ENCODE data around the gene FAM76B.
A peak's percentile ranks its signal among the peaks of the same experiment; 100 is the strongest.

Gene FAM76B

DNA sequence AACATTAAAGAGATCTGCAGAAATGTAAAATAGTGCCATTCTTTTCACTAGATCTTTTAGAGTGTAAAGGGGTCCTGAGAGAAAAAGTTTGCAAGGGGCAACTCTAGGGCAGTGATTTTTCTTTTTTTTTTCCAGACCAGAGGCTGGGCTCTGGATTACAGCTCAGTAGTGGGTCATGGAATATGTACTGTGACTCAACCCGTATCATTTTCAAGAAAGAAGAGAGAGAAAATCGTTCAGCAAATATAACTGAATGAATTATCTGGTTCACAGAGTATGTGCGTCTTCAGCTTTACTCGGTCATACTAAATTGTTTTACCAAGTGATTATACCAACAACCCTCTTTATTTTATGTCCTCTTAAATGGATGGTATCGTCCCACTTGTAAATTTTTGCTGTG lies 4.5 kb upstream of the FAM76B start:
- H3K27ac ChIP-seq (ENCODE audit: low read depth, low read length): no peak overlapping the region
- H3K9ac ChIP-seq (ENCODE audit: low read depth in 1 of 2, low read length in 2 of 2): peak overlapping the region in 1 of 2 donors; percentile 23
- H3K4me3 ChIP-seq (ENCODE audit: low read depth in 1 of 2, low read length in 2 of 2): peak overlapping the region in 1 of 2 donors; percentile 26

GRCh38 chr11:95793116-95793515 lies 3.5 kb upstream of the FAM76B start:
- Histone ChIP-seq H3K9me3 (ENCODE audit: control insufficient read depth in 1 of 2, low read length in 2 of 2) (no peaks in the 10 kb centered on the region), H3K36me3 (ENCODE audit: control insufficient read depth in 1 of 2, insufficient read depth in 2 of 2, low read length in 2 of 2) (no peaks in the 10 kb centered on the region), H3K4me3 (ENCODE audit: low read depth in 1 of 2, low read length in 2 of 2) (peak overlapping the region in 1 of 2 donors; percentile 87), H3K9ac (ENCODE audit: low read depth in 1 of 2, low read length in 2 of 2) (no peak overlapping the region), H3K27ac (ENCODE audit: low read depth, low read length) (no peak overlapping the region), H3K27me3 (ENCODE audit: control insufficient read depth in 1 of 2, insufficient read depth in 2 of 2, low read length in 2 of 2) (no peaks in the 10 kb centered on the region), H3K4me1 (ENCODE audit: control insufficient read depth in 1 of 2, insufficient read depth in 2 of 2, low read length in 2 of 2) (peaks cover 20 to 48% of the 10 kb centered on the region in 2 donors)

More for the DNA sequence above, 4.5 kb upstream of the FAM76B start:
- H3K27me3 ChIP-seq (ENCODE audit: control insufficient read depth in 1 of 2, insufficient read depth in 2 of 2, low read length in 2 of 2): no peaks in the 10 kb centered on the region
- H3K4me1 ChIP-seq (ENCODE audit: control insufficient read depth in 1 of 2, insufficient read depth in 2 of 2, low read length in 2 of 2): peaks cover 12 to 41% of the 10 kb centered on the region in 2 donors
- H3K36me3 ChIP-seq (ENCODE audit: control insufficient read depth in 1 of 2, insufficient read depth in 2 of 2, low read length in 2 of 2): no peaks in the 10 kb centered on the region
- H3K9me3 ChIP-seq (ENCODE audit: control insufficient read depth in 1 of 2, low read length in 2 of 2): no peaks in the 10 kb centered on the region

GRCh38 chr11:95792700-95793099 lies 3.1 kb upstream of the FAM76B start:
- Histone ChIP-seq H3K27ac (ENCODE audit: low read depth, low read length) (no peak overlapping the region), H3K27me3 (ENCODE audit: control insufficient read depth in 1 of 2, insufficient read depth in 2 of 2, low read length in 2 of 2) (no peaks in the 10 kb centered on the region), H3K9ac (ENCODE audit: low read depth in 1 of 2, low read length in 2 of 2) (peak overlapping the region in 1 of 2 donors; percentile 95), H3K9me3 (ENCODE audit: control insufficient read depth in 1 of 2, low read length in 2 of 2) (no peaks in the 10 kb centered on the region), H3K36me3 (ENCODE audit: control insufficient read depth in 1 of 2, insufficient read depth in 2 of 2, low read length in 2 of 2) (no peaks in the 10 kb centered on the region), H3K4me1 (ENCODE audit: control insufficient read depth in 1 of 2, insufficient read depth in 2 of 2, low read length in 2 of 2) (peaks cover 24 to 51% of the 10 kb centered on the region in 2 donors), H3K4me3 (ENCODE audit: low read depth in 1 of 2, low read length in 2 of 2) (peak overlapping the region; percentile 87 to 92)

DNA sequence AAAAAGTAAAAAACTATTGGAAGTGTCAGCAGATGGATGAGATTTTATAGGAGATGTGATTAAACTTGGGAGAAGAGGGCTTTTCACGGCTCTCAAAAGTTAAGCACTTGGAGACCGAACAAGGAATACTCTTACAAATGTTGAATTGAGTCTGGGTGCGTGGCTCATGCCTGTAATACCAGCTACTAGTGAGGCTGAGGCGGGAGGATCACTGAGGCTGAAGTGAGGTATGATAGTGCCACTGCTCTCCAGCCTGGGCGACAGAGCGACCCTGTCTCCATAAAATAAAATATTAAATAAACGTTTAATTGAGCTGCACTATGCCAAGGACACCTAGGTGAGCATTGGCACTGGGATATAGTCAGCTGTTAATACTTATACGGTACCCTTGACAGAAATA lies 2.6 kb upstream of the FAM76B start:
- peak overlapping the region; percentile 94 to 95 for H3K9ac ChIP-seq (ENCODE audit: low read depth in 1 of 2, low read length in 2 of 2)
- peaks cover 24 to 51% of the 10 kb centered on the region in 2 donors for H3K4me1 ChIP-seq (ENCODE audit: control insufficient read depth in 1 of 2, insufficient read depth in 2 of 2, low read length in 2 of 2)
- peak overlapping the region; percentile 3 for H3K27ac ChIP-seq (ENCODE audit: low read depth, low read length)
- H3K27me3 ChIP-seq (ENCODE audit: control insufficient read depth in 1 of 2, insufficient read depth in 2 of 2, low read length in 2 of 2): no peaks in the 10 kb centered on the region
- peak overlapping the region; percentile 87 to 92 for H3K4me3 ChIP-seq (ENCODE audit: low read depth in 1 of 2, low read length in 2 of 2)
- no peaks in the 10 kb centered on the region for H3K9me3 ChIP-seq (ENCODE audit: control insufficient read depth in 1 of 2, low read length in 2 of 2)
- H3K36me3 ChIP-seq (ENCODE audit: control insufficient read depth in 1 of 2, insufficient read depth in 2 of 2, low read length in 2 of 2): no peaks in the 10 kb centered on the region

DNA sequence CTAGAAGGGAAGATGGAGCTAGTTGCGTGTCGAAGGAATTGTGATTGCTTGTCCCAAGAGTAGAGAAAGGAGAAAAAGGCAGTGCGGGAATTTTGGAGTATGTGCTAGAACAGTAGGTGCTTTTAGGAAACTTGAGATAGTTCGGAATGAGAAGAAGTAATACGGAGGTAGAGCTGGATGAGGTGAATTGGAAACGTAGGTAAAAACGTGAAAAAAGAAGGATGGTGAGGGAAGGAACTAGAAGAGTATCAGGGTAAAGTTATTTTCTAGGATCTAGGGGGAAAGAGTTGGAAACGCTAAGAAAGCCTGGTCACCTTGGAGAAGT lies 2.1 kb upstream of the FAM76B start:
- peak overlapping the region; percentile 94 to 95 for H3K9ac ChIP-seq (ENCODE audit: low read depth in 1 of 2, low read length in 2 of 2)
- peak overlapping the region; percentile 87 to 92 for H3K4me3 ChIP-seq (ENCODE audit: low read depth in 1 of 2, low read length in 2 of 2)
- peaks cover 24 to 51% of the 10 kb centered on the region in 2 donors for H3K4me1 ChIP-seq (ENCODE audit: control insufficient read depth in 1 of 2, insufficient read depth in 2 of 2, low read length in 2 of 2)
- H3K27ac ChIP-seq (ENCODE audit: low read depth, low read length): peak overlapping the region; percentile 37
- no peaks in the 10 kb centered on the region for H3K9me3 ChIP-seq (ENCODE audit: control insufficient read depth in 1 of 2, low read length in 2 of 2)
- no peaks in the 10 kb centered on the region for H3K27me3 ChIP-seq (ENCODE audit: control insufficient read depth in 1 of 2, insufficient read depth in 2 of 2, low read length in 2 of 2)
- H3K36me3 ChIP-seq (ENCODE audit: control insufficient read depth in 1 of 2, insufficient read depth in 2 of 2, low read length in 2 of 2): no peaks in the 10 kb centered on the region

DNA sequence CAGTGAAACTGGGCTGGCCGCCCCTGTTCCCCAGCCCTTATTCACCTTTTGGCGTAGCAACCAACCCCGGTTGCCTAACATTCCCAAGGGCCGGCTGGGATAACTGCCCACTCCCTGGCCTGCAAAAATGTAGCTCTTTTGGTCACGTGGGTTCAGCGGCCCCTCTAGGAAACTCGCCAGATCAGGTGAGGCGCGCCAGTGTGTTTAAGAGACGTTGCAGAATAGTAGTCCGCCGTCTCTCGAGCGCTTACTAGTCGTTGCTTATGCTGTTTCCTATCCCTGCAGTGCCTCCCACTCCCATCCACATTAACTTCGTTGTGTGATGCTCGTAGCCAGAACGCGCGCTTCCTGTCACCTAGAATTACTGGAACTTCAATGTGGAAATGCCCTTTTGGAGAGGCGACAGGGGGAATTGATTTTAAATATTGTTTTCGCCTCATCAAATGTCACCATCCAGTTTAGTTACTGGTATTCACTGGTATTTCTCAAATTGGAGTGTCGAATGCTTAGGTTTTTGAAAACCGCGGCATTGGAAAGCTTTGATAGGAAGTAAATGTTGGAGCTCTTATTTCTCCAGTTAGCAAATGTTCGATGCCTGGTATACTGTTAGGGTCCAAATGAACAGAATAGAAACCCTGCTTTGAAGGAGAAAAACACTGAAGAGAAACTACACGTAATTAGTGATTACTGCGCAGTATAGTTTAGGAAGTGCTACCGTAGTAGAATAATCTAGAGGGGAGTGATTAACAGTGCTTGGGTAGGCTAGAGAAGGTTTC lies 1.5 kb upstream of the FAM76B start:
- H3K9me3 ChIP-seq (ENCODE audit: control insufficient read depth in 1 of 2, low read length in 2 of 2): no peaks in the 10 kb centered on the region
- H3K27me3 ChIP-seq (ENCODE audit: control insufficient read depth in 1 of 2, insufficient read depth in 2 of 2, low read length in 2 of 2): no peaks in the 10 kb centered on the region
- peak overlapping the region; percentile 100 for H3K27ac ChIP-seq (ENCODE audit: low read depth, low read length)
- peak overlapping the region; percentile 94 to 95 for H3K9ac ChIP-seq (ENCODE audit: low read depth in 1 of 2, low read length in 2 of 2)
- peak overlapping the region; percentile 87 to 92 for H3K4me3 ChIP-seq (ENCODE audit: low read depth in 1 of 2, low read length in 2 of 2)
- H3K4me1 ChIP-seq (ENCODE audit: control insufficient read depth in 1 of 2, insufficient read depth in 2 of 2, low read length in 2 of 2): peaks cover 24 to 51% of the 10 kb centered on the region in 2 donors
- peaks cover 0 to 3% of the 10 kb centered on the region in 2 donors for H3K36me3 ChIP-seq (ENCODE audit: control insufficient read depth in 1 of 2, insufficient read depth in 2 of 2, low read length in 2 of 2)

GRCh38 chr11:95790123-95790932 lies 746 bp upstream of the FAM76B start, which contains the start of gene CEP57:
TSS of gene CEP57 (plus strand) at chr11:95790498. CDS start at chr11:95790699, 201 bp downstream.
- H3K9me3 ChIP-seq (ENCODE audit: control insufficient read depth in 1 of 2, low read length in 2 of 2): no peaks in the 10 kb centered on the region
- H3K9ac ChIP-seq (ENCODE audit: low read depth in 1 of 2, low read length in 2 of 2): peak within 1 kb of the TSS; percentile 94 to 95
- peak within 1 kb of the TSS; percentile 100 for H3K27ac ChIP-seq (ENCODE audit: low read depth, low read length)

DNA sequence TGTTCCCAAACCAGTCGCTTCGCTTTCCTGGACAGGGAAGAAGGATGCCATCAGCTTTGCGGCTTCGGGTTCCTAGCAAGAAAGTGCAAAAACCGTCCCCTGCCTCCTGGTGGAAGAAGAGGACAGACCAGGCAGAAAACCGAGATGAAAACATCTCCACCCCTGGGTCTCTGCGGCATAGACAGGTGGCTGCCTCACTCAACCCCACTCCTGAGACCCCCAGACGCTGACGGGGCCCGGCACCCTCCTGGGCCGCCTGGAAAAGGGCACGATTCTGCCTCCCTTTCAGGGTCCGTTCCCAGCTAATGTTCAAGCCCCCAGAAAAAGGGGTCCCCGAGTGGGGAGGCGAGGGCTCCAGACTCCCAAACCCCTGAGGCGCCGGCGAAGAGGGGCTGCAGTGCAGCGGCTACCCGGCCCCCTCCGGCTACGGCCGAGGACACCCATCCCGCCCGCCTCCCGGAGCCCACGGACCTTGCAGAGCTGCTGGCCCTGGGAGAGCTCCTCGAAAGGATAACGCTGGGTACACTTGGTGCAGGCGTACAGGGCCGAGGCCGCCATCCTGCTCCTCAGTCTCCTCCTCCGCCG lies 569 bp downstream of the FAM76B start:
- peaks cover 24 to 33% of the 10 kb centered on the region in 2 donors for H3K4me1 ChIP-seq (ENCODE audit: control insufficient read depth in 1 of 2, insufficient read depth in 2 of 2, low read length in 2 of 2)
- H3K4me3 ChIP-seq (ENCODE audit: low read depth in 1 of 2, low read length in 2 of 2): peak overlapping the region; percentile 87 to 92
- peak overlapping the region; percentile 100 for H3K27ac ChIP-seq (ENCODE audit: low read depth, low read length)
- no peaks in the 10 kb centered on the region for H3K9me3 ChIP-seq (ENCODE audit: control insufficient read depth in 1 of 2, low read length in 2 of 2)
- H3K9ac ChIP-seq (ENCODE audit: low read depth in 1 of 2, low read length in 2 of 2): peak overlapping the region; percentile 84 to 95
- H3K36me3 ChIP-seq (ENCODE audit: control insufficient read depth in 1 of 2, insufficient read depth in 2 of 2, low read length in 2 of 2): peaks cover 8 to 20% of the 10 kb centered on the region in 2 donors
- no peaks in the 10 kb centered on the region for H3K27me3 ChIP-seq (ENCODE audit: control insufficient read depth in 1 of 2, insufficient read depth in 2 of 2, low read length in 2 of 2)

More at GRCh38 chr11:95790123-95790932, 746 bp upstream of the FAM76B start, which contains the start of gene CEP57:
- Histone ChIP-seq H3K4me3 (ENCODE audit: low read depth in 1 of 2, low read length in 2 of 2) (peak within 1 kb of the TSS; percentile 87 to 92), H3K4me1 (ENCODE audit: control insufficient read depth in 1 of 2, insufficient read depth in 2 of 2, low read length in 2 of 2) (peaks cover 24 to 43% of the 10 kb centered on the region in 2 donors), H3K36me3 (ENCODE audit: control insufficient read depth in 1 of 2, insufficient read depth in 2 of 2, low read length in 2 of 2) (peaks cover 2 to 10% of the 10 kb centered on the region in 2 donors), H3K27me3 (ENCODE audit: control insufficient read depth in 1 of 2, insufficient read depth in 2 of 2, low read length in 2 of 2) (no peaks in the 10 kb centered on the region)

DNA sequence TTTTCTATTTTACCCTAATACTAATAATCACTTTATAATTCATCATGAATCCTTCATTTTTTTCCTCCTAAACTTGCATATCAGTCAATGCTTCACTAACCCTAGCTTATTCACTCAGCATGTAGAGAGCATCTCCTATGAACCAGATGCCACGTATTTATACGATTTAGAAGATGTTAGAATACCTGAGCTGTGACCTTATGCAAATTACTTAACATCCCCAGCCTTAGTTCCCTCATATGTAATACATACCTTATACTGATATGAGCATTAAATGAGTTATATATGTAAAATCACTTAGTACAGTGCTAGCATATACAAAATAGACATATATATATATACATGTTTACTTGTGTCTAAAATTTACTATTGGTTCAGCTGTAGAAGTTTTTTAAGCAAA lies 9.0 kb downstream of the FAM76B start:
- Histone ChIP-seq H3K36me3 (ENCODE audit: control insufficient read depth in 1 of 2, insufficient read depth in 2 of 2, low read length in 2 of 2) (peaks cover 29 to 77% of the 10 kb centered on the region in 2 donors), H3K9me3 (ENCODE audit: control insufficient read depth in 1 of 2, low read length in 2 of 2) (no peaks in the 10 kb centered on the region), H3K4me3 (ENCODE audit: low read depth in 1 of 2, low read length in 2 of 2) (no peak overlapping the region), H3K9ac (ENCODE audit: low read depth in 1 of 2, low read length in 2 of 2) (no peak overlapping the region), H3K4me1 (ENCODE audit: control insufficient read depth in 1 of 2, insufficient read depth in 2 of 2, low read length in 2 of 2) (peaks cover 0 to 9% of the 10 kb centered on the region in 2 donors), H3K27me3 (ENCODE audit: control insufficient read depth in 1 of 2, insufficient read depth in 2 of 2, low read length in 2 of 2) (no peaks in the 10 kb centered on the region), H3K27ac (ENCODE audit: low read depth, low read length) (no peak overlapping the region)

Data from duodenal mucosa (tissue), 2 donors.